HEK293 (cell line): ENCODE results near the gene CAPN8.

ENCODE experiments used
- BCL11A ChIP-seq: fragments of 450-650 bp; formaldehyde crosslinking; IDR thresholded peaks from 2 replicates; pipeline ENCODE4 v1.5.1; 2016; ENCODE audit warnings: low read depth, missing biosample characterization, missing genetic modification characterization
- CTCF ChIP-seq: fragments of 450-650 bp; formaldehyde crosslinking; IDR thresholded peaks from 2 replicates; pipeline ENCODE4 v1.5.1; 2016; ENCODE audit warnings: missing biosample characterization, missing genetic modification characterization
- REPIN1 ChIP-seq: fragments of 450-650 bp; formaldehyde crosslinking; IDR thresholded peaks from 2 replicates; pipeline ENCODE4 v1.5.1; 2017; ENCODE audit warnings: missing biosample characterization, missing genetic modification characterization, low read depth
- SP2 ChIP-seq: fragments of 450-650 bp; formaldehyde crosslinking; IDR thresholded peaks from 2 replicates; pipeline ENCODE4 v1.5.1; 2016; ENCODE audit warnings: missing biosample characterization, missing genetic modification characterization

- TF ChIP-seq REPIN1 (tag by site-specific recombination) (no peak), CTCF (tag by site-specific recombination) (no peak; the same call in 1 of the 2 replicates), SP2 (no peak), BCL11A (tag by site-specific recombination) (no peak)
Measured at GRCh38 chr1:223649222-223649621, 16.3 kb downstream of the CAPN8 start.
